Motor neuron (in vitro differentiated cells): ENCODE results near the gene SETDB1. TPM values are rescaled to one million over a fixed set of nuclear protein-coding genes. Genes with fewer than 3 reads are reported as not detected.

ENCODE experiments used
- ATAC-seq, 8 experiments: fragments of 200-7000 bp; cut with Tn5 transposase; replicated peaks in 6 of 8; 2 replicates each; pipeline ENCODE4 v1.8.0; 2021; ENCODE audit warnings: mild to moderate bottlenecking in 8 of 8, moderate library complexity in 8 of 8
- H3K27ac ChIP-seq, 2 donors: fragments of 250-450 bp; sonication (Bioruptor Pico); 2 replicates each; pipeline ENCODE4 v1.9.0; 2021; ENCODE audit warnings: antibody characterized with exemption in 2 of 2, mild to moderate bottlenecking in 2 of 2, moderate library complexity in 1 of 2
- H3K4me1 ChIP-seq, 2 donors: fragments of 250-450 bp; sonication (Bioruptor Pico); replicated peaks in 1 of 2; 2 replicates each; pipeline ENCODE4 v1.6.1; 2021; ENCODE audit warnings: antibody characterized with exemption in 2 of 2, mild to moderate bottlenecking in 2 of 2, moderate library complexity in 1 of 2
- H3K4me3 ChIP-seq, 5 donors: fragments of 250-450 bp; sonication (Bioruptor Pico); 2 replicates each; pipeline ENCODE4 v1.9.0; 2021; ENCODE audit warnings: antibody characterized with exemption in 5 of 5, mild to moderate bottlenecking in 5 of 5, moderate library complexity in 4 of 5
- WGBS, 10 experiments: fragments of 450-650 bp; shearing (Covaris generic); methylation state at CpG; one replicate each; pipeline ENCODE4 v1.0.0; 2022; 5-methylcytosine and 5-hydroxymethylcytosine counted together
- in situ Hi-C, 9 experiments: fragments of 400-800 bp; cut with MboI; loops; one replicate each; pipeline ENCODE4 v1.15.0; 2021; ENCODE audit warnings: low sequenced_read_pairs in 9 of 9, low pct_unique_long_range_greater_than_20kb in 2 of 9; ENCODE audit not compliant: unreplicated experiment in 9 of 9
- total RNA-seq, 8 experiments: library from RNA; unstranded; fragments of 300-600 nt; gene quantifications; 2 replicates each; pipeline versions ENCODE4 v1.2.3 to v1.2.4, GENCODE V29; 2022

The SETDB1 gene
- total RNA-seq, 8 experiments from 2014 or later = 29.6 to 75.6 (median 58.1) TPM

GRCh38 chr1:151002611-151003010, 76.4 kb downstream of the SETDB1 start:
- peak in 1 of 8 experiments; percentile 7 for ATAC-seq
- in situ Hi-C loops = no loop called here
- Histone ChIP-seq H3K4me3 (no peak overlapping the region), H3K4me1 (peaks cover 33 to 43% of the 10 kb centered on the region in 2 donors), H3K27ac (peak overlapping the region in 1 of 2 donors; percentile 10)
- 17 to 75% (median 48%) methylated on average over 1 to 2 of the region's 2 CpGs; no CpG with 5 or more reads in 4 of the 10 experiments for WGBS, 10 experiments

GRCh38 chr1:151003180-151003579, 77.0 kb downstream of the SETDB1 start:
- Histone ChIP-seq H3K4me1 (peaks cover 38 to 47% of the 10 kb centered on the region in 2 donors), H3K27ac (no peak overlapping the region)
- in situ Hi-C loops = no loop called here

DNA sequence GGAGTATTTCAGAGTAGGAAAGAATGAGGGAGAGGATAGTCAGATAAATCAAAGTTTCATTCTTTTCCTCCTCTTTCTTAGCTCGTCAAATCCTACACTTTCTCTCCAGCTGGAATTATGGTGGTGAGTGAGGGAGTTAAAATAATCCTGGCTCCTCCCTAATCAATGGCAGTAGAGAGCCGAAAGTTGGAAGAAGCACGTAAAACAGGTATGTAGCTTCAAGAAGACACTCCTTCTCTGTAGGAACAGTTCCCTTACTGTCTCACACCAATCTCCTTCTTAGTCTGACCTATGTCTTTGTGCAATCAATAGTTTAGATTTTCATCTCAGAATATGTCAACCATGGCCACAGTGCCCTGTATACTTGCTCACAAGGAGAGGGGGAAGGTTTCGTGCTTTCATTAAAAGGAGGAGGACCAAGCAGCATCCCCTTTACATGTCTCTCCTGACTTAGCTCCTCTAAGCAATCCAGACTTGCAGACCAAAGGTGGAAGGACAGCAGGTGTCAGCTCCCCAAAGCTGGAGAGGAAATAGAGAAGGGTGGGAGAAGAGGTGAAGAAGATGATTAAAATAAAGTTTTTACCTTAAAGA, 79.7 kb downstream of the SETDB1 start:
- Histone ChIP-seq H3K4me1 (peaks cover 45 to 52% of the 10 kb centered on the region in 2 donors), H3K4me3 (peak overlapping the region; percentile 36 to 48 (median 40)), H3K27ac (peak overlapping the region in 1 of 2 donors; percentile 65)
- 7 to 75% (median 45%) methylated on average over 1 to 4 of the region's 4 CpGs; no CpG with 5 or more reads in 2 of the 10 experiments for WGBS, 10 experiments
- no peak for ATAC-seq
- in situ Hi-C loops = no loop called here

More at GRCh38 chr1:151003180-151003579, 77.0 kb downstream of the SETDB1 start:
- ATAC-seq = no peak
- no peak overlapping the region for H3K4me3 ChIP-seq

GRCh38 chr1:151006327-151007052, 80.3 kb downstream of the SETDB1 start, which contains the start of gene MINDY1:
Gene MINDY1 (minus strand): TSS chr1:151006902. CDS start chr1:151002617, 4,285 bp downstream.
- in situ Hi-C loops = no loop called here
- H3K4me1 ChIP-seq = peaks cover 45 to 52% of the 10 kb centered on the region in 2 donors
- peak within 1 kb of the TSS; percentile 40 to 68 for H3K27ac ChIP-seq
- peak; percentile 70 to 85 (median 80) for ATAC-seq
- peak within 1 kb of the TSS; percentile 36 to 67 (median 42) for H3K4me3 ChIP-seq
- 0 to 17% (median 3%) methylated on average over 1 to 17 of the region's 18 CpGs; no CpG with 5 or more reads in 2 of the 10 experiments for WGBS, 10 experiments

DNA sequence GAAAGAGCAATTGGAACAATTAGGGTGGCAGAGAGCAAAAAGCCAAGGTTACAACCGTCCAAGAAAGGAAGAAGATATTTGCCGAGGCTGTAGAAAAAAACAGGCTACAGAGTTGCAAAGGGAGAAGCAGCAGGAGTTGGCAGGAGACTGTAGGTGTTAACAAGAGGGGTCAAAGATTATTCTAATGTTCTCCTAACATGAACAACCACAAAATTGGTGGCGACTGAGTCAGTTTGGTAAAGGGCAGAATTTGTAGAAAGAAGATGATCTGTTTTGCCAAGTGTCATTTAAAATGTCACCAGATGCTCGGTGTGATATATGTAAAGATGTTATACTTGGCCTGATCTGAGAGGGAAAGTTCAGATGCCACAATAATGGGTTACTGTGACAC, 81.7 kb downstream of the SETDB1 start:
- Histone ChIP-seq H3K4me1 (peaks cover 45 to 48% of the 10 kb centered on the region in 2 donors), H3K27ac (peak overlapping the region; percentile 40 to 68), H3K4me3 (peak overlapping the region; percentile 52 to 67 (median 63))
- in situ Hi-C loops = no loop called here
- 0 to 55% (median 23%) methylated on average over 1 to 4 of the region's 4 CpGs; no CpG with 5 or more reads in 4 of the 10 experiments for WGBS, 10 experiments
- ATAC-seq = no peak

- peaks cover 42 to 44% of the 10 kb centered on the region in 2 donors for H3K4me1 ChIP-seq
- 0 to 20% (median 4%) methylated on average over 1 to 31 of the region's 69 CpGs; no CpG with 5 or more reads in 1 of the 10 experiments for WGBS, 10 experiments
- H3K27ac ChIP-seq = peak within 1 kb of the TSS; percentile 40 to 68
- peak; percentile 69 to 88 (median 82) for ATAC-seq
- H3K4me3 ChIP-seq = peak within 1 kb of the TSS; percentile 52 to 67 (median 63)
- in situ Hi-C loops = no loop called here
These were observed 82.4 kb downstream of the SETDB1 start, which contains the start of gene PRUNE1 for GRCh38 chr1:151008244-151009205. Gene PRUNE1 (plus strand): TSS chr1:151008449. CDS start chr1:151008633, 184 bp downstream.

GRCh38 chr1:151009206-151009587, 83.0 kb downstream of the SETDB1 start:
- 13 to 100% (median 49%) methylated on average over 1 to 3 of the region's 3 CpGs; no CpG with 5 or more reads in 1 of the 10 experiments for WGBS, 10 experiments
- H3K4me1 ChIP-seq = peaks cover 37% of the 10 kb centered on the region in 2 donors
- no peak for ATAC-seq
- H3K27ac ChIP-seq = no peak overlapping the region
- in situ Hi-C loops = no loop called here
- H3K4me3 ChIP-seq = peak overlapping the region; percentile 52 to 67 (median 63)

DNA sequence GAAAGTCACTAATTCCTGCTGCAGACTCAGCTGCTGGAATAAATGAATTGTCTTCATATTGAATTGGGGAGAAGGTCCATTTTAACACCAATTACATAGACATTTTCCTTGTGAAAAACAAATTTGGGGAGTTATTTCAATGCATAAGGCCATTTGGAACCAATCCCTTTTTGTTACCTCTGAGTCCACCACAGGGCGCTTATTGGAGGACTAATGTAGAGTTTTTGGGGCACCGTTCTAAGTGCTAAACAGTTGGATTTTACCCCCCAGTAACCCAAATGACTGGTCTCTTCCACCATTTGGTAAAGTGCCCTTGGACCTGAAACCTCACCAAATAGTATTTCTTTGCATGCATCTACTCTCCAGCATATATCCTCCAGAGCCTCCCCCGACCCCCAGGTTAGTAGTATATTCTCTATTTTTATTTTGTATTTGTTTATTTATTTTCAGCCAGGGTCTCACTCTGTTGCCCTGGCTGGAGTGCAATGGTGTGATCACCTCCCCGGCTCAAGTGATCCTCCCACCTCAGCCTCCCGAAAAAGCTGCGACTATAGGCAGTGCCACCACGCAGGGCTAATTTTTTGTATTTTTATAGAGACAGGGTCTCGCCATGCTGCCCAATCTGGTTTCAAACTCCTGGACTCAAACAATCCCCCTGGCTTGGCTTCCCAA, 83.6 kb downstream of the SETDB1 start:
- WGBS, 10 experiments = 80 to 100% (median 97%) methylated on average over 1 to 8 of the region's 8 CpGs
- H3K4me1 ChIP-seq = peaks cover 31 to 32% of the 10 kb centered on the region in 2 donors
- no peak for ATAC-seq
- in situ Hi-C loops = no loop called here
- H3K27ac ChIP-seq = no peak overlapping the region
- H3K4me3 ChIP-seq = peak overlapping the region in 2 of 5 donors; percentile 53 to 67

GRCh38 chr1:151010346-151010726, 84.2 kb downstream of the SETDB1 start:
- Histone ChIP-seq H3K27ac (no peak overlapping the region), H3K4me3 (no peak overlapping the region), H3K4me1 (peaks cover 25 to 27% of the 10 kb centered on the region in 2 donors)
- in situ Hi-C loops = no loop called here
- no peak for ATAC-seq
- 58 to 96% (median 89%) methylated on average over 1 to 3 of the region's 3 CpGs; no CpG with 5 or more reads in 3 of the 10 experiments for WGBS, 10 experiments

DNA sequence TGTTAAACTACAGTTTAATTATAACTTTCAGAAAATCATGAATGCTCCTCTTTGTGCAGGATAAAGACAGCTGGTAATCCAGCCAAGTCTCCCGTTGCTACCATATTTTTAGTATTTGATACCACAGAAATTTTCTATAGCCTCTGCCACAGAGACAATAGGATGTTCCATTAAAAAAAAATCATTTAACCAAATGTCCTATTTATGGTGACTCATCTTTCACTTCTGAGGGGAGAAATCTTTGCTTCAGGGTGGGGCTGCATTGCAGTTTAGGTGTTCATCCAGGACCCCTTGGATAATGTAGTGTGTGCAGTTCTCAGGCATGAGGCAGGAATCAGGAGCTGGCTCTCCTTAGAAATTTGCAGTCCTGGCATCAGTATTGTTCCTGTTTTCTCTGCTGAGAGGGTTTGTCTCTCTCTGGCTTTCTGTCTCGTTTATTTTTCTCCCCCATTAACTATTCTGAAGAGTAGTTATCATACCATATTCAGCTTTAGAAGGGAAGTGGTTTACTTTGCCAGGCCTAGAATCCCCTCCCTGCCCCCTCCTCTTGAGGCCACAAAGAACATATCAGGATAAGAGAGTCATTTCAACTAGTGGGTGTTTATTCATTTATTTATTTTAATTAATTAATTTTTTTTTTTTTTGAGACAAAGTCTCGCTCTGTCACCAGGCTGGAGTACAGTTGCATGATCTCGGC, 85.1 kb downstream of the SETDB1 start:
- no peak overlapping the region for H3K27ac ChIP-seq
- no peak overlapping the region for H3K4me3 ChIP-seq
- H3K4me1 ChIP-seq = peaks cover 20 to 21% of the 10 kb centered on the region in 2 donors
- ATAC-seq = no peak
- WGBS, 10 experiments = 10 to 100% (median 78%) methylated on average over 1 to 4 of the region's 4 CpGs; no CpG with 5 or more reads in 2 of the 10 experiments
- in situ Hi-C loops = no loop called here

GRCh38 chr1:151012684-151013471, 86.7 kb downstream of the SETDB1 start:
- 59 to 94% (median 89%) methylated on average over 1 to 14 of the region's 14 CpGs; no CpG with 5 or more reads in 1 of the 10 experiments for WGBS, 10 experiments
- H3K4me1 ChIP-seq = peaks cover 8 to 9% of the 10 kb centered on the region in 2 donors
- peak in 1 of 8 experiments; percentile 39 for ATAC-seq
- H3K4me3 ChIP-seq = no peak overlapping the region
- in situ Hi-C loops = no loop called here
- H3K27ac ChIP-seq = no peak overlapping the region
